SK-N-DZ (cell line): ENCODE data around the gene NSMCE1.
A peak's percentile ranks its signal among the peaks of the same experiment; 100 is the strongest.

Source experiments
- DNase-seq: peaks from one replicate; pipeline ENCODE4 v3.0.0-alpha.2; 2015; ENCODE audit warnings: low spot score

The NSMCE1 gene

GRCh38 chr16:27195941-27196595, 72.5 kb downstream of the NSMCE1 start:
- DNase-seq = no peak

GRCh38 chr16:27195076-27195741, 73.4 kb downstream of the NSMCE1 start:
- no peak for DNase-seq

GRCh38 chr16:27193300-27193990, 75.1 kb downstream of the NSMCE1 start:
- DNase-seq = no peak

- no peak for DNase-seq
Observed at GRCh38 chr16:27191352-27191924, 77.1 kb downstream of the NSMCE1 start.

- DNase-seq = no peak
Observed at GRCh38 chr16:27190316-27190871, 78.2 kb downstream of the NSMCE1 start.

- DNase-seq = no peak
Observed at GRCh38 chr16:27189335-27189972, 79.1 kb downstream of the NSMCE1 start.

GRCh38 chr16:27188633-27189032, 79.9 kb downstream of the NSMCE1 start:
- DNase-seq = no peak

- no peak for DNase-seq
Observed at GRCh38 chr16:27185776-27186130, 82.8 kb downstream of the NSMCE1 start.

GRCh38 chr16:27182906-27183405, 85.6 kb downstream of the NSMCE1 start:
- no peak for DNase-seq

- DNase-seq = peak; percentile 35
Observed at GRCh38 chr16:27181019-27181790, 87.4 kb downstream of the NSMCE1 start.

GRCh38 chr16:27179500-27180072, 89.0 kb downstream of the NSMCE1 start:
- peak; percentile 57 for DNase-seq

GRCh38 chr16:27177031-27177774, 91.4 kb downstream of the NSMCE1 start:
- DNase-seq = no peak

- peak; percentile 30 for DNase-seq
Observed at GRCh38 chr16:27175888-27176287, 92.7 kb downstream of the NSMCE1 start.
